CD8-positive, alpha-beta memory T cell (primary cell): ENCODE results near the gene FAHD2A. TPM values are rescaled to one million over a fixed set of nuclear protein-coding genes. Genes with fewer than 3 reads are reported as not detected.
"Not testable (repeated sequence)": the region's sequence is repeated elsewhere in the genome, so short reads cannot be mapped to it uniquely, and the experiment has no call there.

Source experiments
- CTCF ChIA-PET: fragments of 350-600 bp; sonication (Branson Sonifier 250); formaldehyde crosslinking; loops from one replicate; lab custom pipeline; 2021; ENCODE audit warnings: antibody characterized with exemption; lab: Charles Lee
- POLR2A ChIA-PET: fragments of 350-600 bp; sonication (Branson Sonifier 250); formaldehyde crosslinking; loops from one replicate; lab custom pipeline; 2021; ENCODE audit warnings: antibody characterized with exemption; lab: Charles Lee
- DNase-seq, 5 donors: peaks; one replicate each; pipeline versions ENCODE4 v3.0.0 to v3.0.0-alpha.2; 2020 to 2022; ENCODE audit warnings: mixed read lengths in 1 of 5
- H3K27ac ChIP-seq: one replicate; pipeline ENCODE4 v1.7.0; 2013; ENCODE audit warnings: low read depth, mild to moderate bottlenecking, low read length, moderate library complexity
- H3K27me3 ChIP-seq: 2 replicates; pipeline ENCODE4 v1.7.0; 2013; ENCODE audit warnings: low read length, mild to moderate bottlenecking; ENCODE audit not compliant: insufficient read depth, poor library complexity, severe bottlenecking
- H3K36me3 ChIP-seq: 2 replicates; pipeline ENCODE4 v1.7.0; 2013; ENCODE audit warnings: mild to moderate bottlenecking, low read length, moderate library complexity; ENCODE audit not compliant: insufficient read depth
- H3K4me1 ChIP-seq: 2 replicates; pipeline ENCODE4 v1.7.0; 2013; ENCODE audit warnings: mild to moderate bottlenecking, low read length, moderate library complexity; ENCODE audit not compliant: insufficient read depth
- H3K4me3 ChIP-seq: 2 replicates; pipeline ENCODE4 v1.7.0; 2013; ENCODE audit warnings: mild to moderate bottlenecking, low read length
- H3K9me3 ChIP-seq: 2 replicates; pipeline ENCODE4 v1.7.0; 2013; ENCODE audit warnings: mild to moderate bottlenecking, low read length
- H3K27ac Mint-ChIP-seq, 8 donors: one replicate each; pipeline ENCODE4 v1.8.0; 2020 to 2021; ENCODE audit warnings: mixed read lengths in 8 of 8, mild to moderate bottlenecking in 6 of 8, inconsistent platforms in 3 of 8, moderate library complexity in 3 of 8
- H3K27me3 Mint-ChIP-seq, 2 donors: one replicate each; pipeline ENCODE4 v1.8.0; 2020 to 2021; ENCODE audit warnings: mixed read lengths in 2 of 2, mild to moderate bottlenecking in 1 of 2, moderate library complexity in 1 of 2
- H3K36me3 Mint-ChIP-seq, 3 donors: one replicate each; pipeline ENCODE4 v1.8.0; 2020 to 2021; ENCODE audit warnings: mixed read lengths in 3 of 3, inconsistent platforms in 1 of 3, mild to moderate bottlenecking in 1 of 3
- H3K4me1 Mint-ChIP-seq, 3 donors: one replicate each; pipeline ENCODE4 v1.8.0; 2020 to 2021; ENCODE audit warnings: mixed read lengths in 3 of 3, inconsistent platforms in 1 of 3, mild to moderate bottlenecking in 1 of 3
- H3K4me3 Mint-ChIP-seq, 7 donors: one replicate each; pipeline ENCODE4 v1.8.0; 2020 to 2021; ENCODE audit warnings: mixed read lengths in 7 of 7, mild to moderate bottlenecking in 6 of 7, moderate library complexity in 4 of 7, inconsistent platforms in 2 of 7
- H3K9me3 Mint-ChIP-seq, 5 donors: one replicate each; pipeline ENCODE4 v1.8.0; 2020 to 2022; ENCODE audit warnings: mixed read lengths in 5 of 5, mild to moderate bottlenecking in 3 of 5, moderate library complexity in 2 of 5, inconsistent platforms in 1 of 5
- polyA plus RNA-seq: library from polyadenylated mRNA; unstranded; fragments of 300-500 nt; fragmentation: Illumina TruSeq; gene quantifications from one replicate; pipeline ENCODE4 v1.2.3, GENCODE V29; 2021
- total RNA-seq, 2 experiments: library from RNA; stranded (reverse); gene quantifications; one replicate each; pipeline ENCODE4 v1.2.3, GENCODE V29; 2021

The FAHD2A gene
- total and polyA plus RNA-seq, 3 experiments from 2014 or later, result 20.0 to 32.3 (median 28.8) TPM

- POLR2A ChIA-PET, result not testable (repeated sequence)
- H3K4me1 Mint-ChIP-seq, result peaks cover 24 to 32% (median 25%) of the 10 kb centered on the region in 3 donors
- peak overlapping the region; percentile 81 to 99 (median 95) for H3K27ac Mint-ChIP-seq
Observed at GRCh38 chr2:95402004-95402369, 521 bp upstream of the FAHD2A start.

GRCh38 chr2:95403204-95403721, 755 bp downstream of the FAHD2A start:
- POLR2A ChIA-PET, result not testable (repeated sequence)

More at GRCh38 chr2:95402004-95402369, 521 bp upstream of the FAHD2A start:
- Histone ChIP-seq H3K4me3 (peak overlapping the region; percentile 97), H3K4me1 (peaks cover 18% of the 10 kb centered on the region), H3K27ac (peak overlapping the region; percentile 89)
- peak overlapping the region; percentile 93 to 98 (median 97) for H3K4me3 Mint-ChIP-seq
- H3K36me3 Mint-ChIP-seq, H3K36me3 ChIP-seq, DNase-seq, H3K9me3 Mint-ChIP-seq, H3K27me3 Mint-ChIP-seq, H3K27me3 ChIP-seq, H3K9me3 ChIP-seq: not testable (repeated sequence)
- CTCF ChIA-PET, result interaction anchor here (1.5 to 1.9 kb wide), 2 partner anchors 11 to 237 kb away, joined by 4 to 6 read pairs; partner anchors contain the start of gene ZNF2

GRCh38 chr2:95403824-95404223, 1.3 kb downstream of the FAHD2A start:
- DNase-seq, H3K27ac ChIP-seq, H3K9me3 Mint-ChIP-seq, POLR2A ChIA-PET, H3K36me3 ChIP-seq, H3K4me3 ChIP-seq, H3K27me3 Mint-ChIP-seq, H3K9me3 ChIP-seq, H3K27me3 ChIP-seq: not testable (repeated sequence)
- peaks cover 0 to 18% (median 5%) of the 10 kb centered on the region in 3 donors for H3K36me3 Mint-ChIP-seq
- peak overlapping the region; percentile 93 to 98 (median 97) for H3K4me3 Mint-ChIP-seq
- H3K4me1 ChIP-seq, result peaks cover 18% of the 10 kb centered on the region
- peaks cover 24 to 32% (median 25%) of the 10 kb centered on the region in 3 donors for H3K4me1 Mint-ChIP-seq
- H3K27ac Mint-ChIP-seq, result peak overlapping the region in 7 of 8 donors; percentile 70 to 99 (median 95)
- CTCF ChIA-PET, result interaction anchor here (1.9 kb wide), 1 partner anchor 239 kb away, joined by 6 read pairs; the partner anchor contains the start of gene ZNF2

More at GRCh38 chr2:95403204-95403721, 755 bp downstream of the FAHD2A start:
- H3K27me3 ChIP-seq, H3K27me3 Mint-ChIP-seq, H3K9me3 ChIP-seq, H3K9me3 Mint-ChIP-seq, H3K36me3 ChIP-seq: not testable (repeated sequence)
- CTCF ChIA-PET, result interaction anchor here (1.9 kb wide), 1 partner anchor 238 kb away, joined by 6 read pairs; the partner anchor contains the start of gene ZNF2
- peaks cover 18% of the 10 kb centered on the region for H3K4me1 ChIP-seq
- Mint-ChIP-seq H3K36me3 (peaks cover 0 to 17% (median 2%) of the 10 kb centered on the region in 3 donors), H3K4me1 (peaks cover 24 to 32% (median 25%) of the 10 kb centered on the region in 3 donors), H3K4me3 (peak overlapping the region; percentile 93 to 98 (median 97)), H3K27ac (peak overlapping the region; percentile 81 to 99 (median 95))
- peak in 1 of 5 donors; percentile 18 for DNase-seq
- peak overlapping the region; percentile 89 for H3K27ac ChIP-seq
- peak overlapping the region; percentile 97 for H3K4me3 ChIP-seq

- H3K36me3 Mint-ChIP-seq, result peaks cover 0 to 21% (median 7%) of the 10 kb centered on the region in 3 donors
- H3K27me3 Mint-ChIP-seq, DNase-seq, H3K9me3 Mint-ChIP-seq, H3K9me3 ChIP-seq, H3K36me3 ChIP-seq, H3K27ac ChIP-seq, CTCF ChIA-PET, POLR2A ChIA-PET, H3K27me3 ChIP-seq, H3K4me3 ChIP-seq: not testable (repeated sequence)
- peaks cover 18% of the 10 kb centered on the region for H3K4me1 ChIP-seq
- H3K4me3 Mint-ChIP-seq, result peak overlapping the region in 3 of 7 donors; percentile 11 to 45 (median 39)
- peaks cover 24 to 35% (median 27%) of the 10 kb centered on the region in 3 donors for H3K4me1 Mint-ChIP-seq
- H3K27ac Mint-ChIP-seq, result peak overlapping the region in 1 of 8 donors; percentile 88
Observed at GRCh38 chr2:95404676-95405075, 2.2 kb downstream of the FAHD2A start.

GRCh38 chr2:95411239-95411638, 8.7 kb downstream of the FAHD2A start:
- H3K27ac ChIP-seq, H3K4me3 ChIP-seq, H3K4me1 Mint-ChIP-seq, H3K27me3 ChIP-seq, DNase-seq, CTCF ChIA-PET, H3K4me3 Mint-ChIP-seq, H3K9me3 Mint-ChIP-seq, H3K27me3 Mint-ChIP-seq, H3K36me3 ChIP-seq, POLR2A ChIA-PET, H3K9me3 ChIP-seq, H3K4me1 ChIP-seq, H3K27ac Mint-ChIP-seq: not testable (repeated sequence)
- peaks cover 0 to 32% (median 14%) of the 10 kb centered on the region in 3 donors for H3K36me3 Mint-ChIP-seq

- H3K4me3 ChIP-seq, POLR2A ChIA-PET, H3K36me3 ChIP-seq, H3K27ac ChIP-seq, H3K4me1 ChIP-seq, H3K27me3 Mint-ChIP-seq, H3K9me3 Mint-ChIP-seq, H3K27ac Mint-ChIP-seq, H3K4me1 Mint-ChIP-seq, H3K9me3 ChIP-seq, H3K27me3 ChIP-seq, CTCF ChIA-PET, H3K4me3 Mint-ChIP-seq: not testable (repeated sequence)
- DNase-seq, result peak; percentile 21 to 67 (median 24)
- peaks cover 0 to 21% (median 9%) of the 10 kb centered on the region in 3 donors for H3K36me3 Mint-ChIP-seq
Observed at GRCh38 chr2:95414015-95414594, 11.6 kb downstream of the FAHD2A start.

- CTCF ChIA-PET, POLR2A ChIA-PET, H3K4me1 Mint-ChIP-seq, H3K4me3 Mint-ChIP-seq, H3K9me3 ChIP-seq, H3K27ac ChIP-seq, DNase-seq, H3K4me3 ChIP-seq, H3K27me3 ChIP-seq, H3K4me1 ChIP-seq, H3K36me3 ChIP-seq, H3K9me3 Mint-ChIP-seq: not testable (repeated sequence)
- Mint-ChIP-seq H3K27ac (peak overlapping the region in 1 of 8 donors; percentile 64), H3K36me3 (peaks cover 0 to 16% (median 8%) of the 10 kb centered on the region in 3 donors), H3K27me3 (peaks cover 2 to 11% of the 10 kb centered on the region in 2 donors)
Observed at GRCh38 chr2:95415138-95415537, 12.6 kb downstream of the FAHD2A start.

- H3K4me3 Mint-ChIP-seq, H3K27ac Mint-ChIP-seq, H3K4me1 Mint-ChIP-seq, H3K9me3 Mint-ChIP-seq, H3K27me3 ChIP-seq, CTCF ChIA-PET, H3K9me3 ChIP-seq, H3K4me3 ChIP-seq, H3K4me1 ChIP-seq, POLR2A ChIA-PET, DNase-seq, H3K36me3 ChIP-seq, H3K27ac ChIP-seq: not testable (repeated sequence)
- Mint-ChIP-seq H3K27me3 (peaks cover 2 to 11% of the 10 kb centered on the region in 2 donors), H3K36me3 (peaks cover 0 to 14% (median 8%) of the 10 kb centered on the region in 3 donors)
Observed at GRCh38 chr2:95415561-95415960, 13.1 kb downstream of the FAHD2A start.
